ENCODE results near the gene OR2S2.

OR2S2 gene

GRCh38 chr9:35910613-35911359 is 47.2 kb downstream of the OR2S2 start:
- CTCF ChIA-PET = interaction anchor here (0.5 to 2.0 kb wide), 8 partner anchors 8 to 264 kb away, joined by 3 to 6 read pairs (median 4); no protein-coding TSS in a partner anchor
- TF ChIP-seq, protein P1, sequence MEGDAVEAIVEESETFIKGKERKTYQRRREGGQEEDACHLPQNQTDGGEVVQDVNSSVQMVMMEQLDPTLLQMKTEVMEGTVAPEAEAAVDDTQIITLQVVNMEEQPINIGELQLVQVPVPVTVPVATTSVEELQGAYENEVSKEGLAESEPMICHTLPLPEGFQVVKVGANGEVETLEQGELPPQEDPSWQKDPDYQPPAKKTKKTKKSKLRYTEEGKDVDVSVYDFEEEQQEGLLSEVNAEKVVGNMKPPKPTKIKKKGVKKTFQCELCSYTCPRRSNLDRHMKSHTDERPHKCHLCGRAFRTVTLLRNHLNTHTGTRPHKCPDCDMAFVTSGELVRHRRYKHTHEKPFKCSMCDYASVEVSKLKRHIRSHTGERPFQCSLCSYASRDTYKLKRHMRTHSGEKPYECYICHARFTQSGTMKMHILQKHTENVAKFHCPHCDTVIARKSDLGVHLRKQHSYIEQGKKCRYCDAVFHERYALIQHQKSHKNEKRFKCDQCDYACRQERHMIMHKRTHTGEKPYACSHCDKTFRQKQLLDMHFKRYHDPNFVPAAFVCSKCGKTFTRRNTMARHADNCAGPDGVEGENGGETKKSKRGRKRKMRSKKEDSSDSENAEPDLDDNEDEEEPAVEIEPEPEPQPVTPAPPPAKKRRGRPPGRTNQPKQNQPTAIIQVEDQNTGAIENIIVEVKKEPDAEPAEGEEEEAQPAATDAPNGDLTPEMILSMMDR (conservative IDR thresholded peaks at IDR 0.05; ENCODE audit: low read depth) = peak; percentile 86
- DNase-seq (ENCODE audit: low spot score) = peak; percentile 77
- peak overlapping the region; percentile 100 for H3K27ac ChIP-seq
- POLR2A ChIA-PET (ENCODE audit: low non-redundant PET) = no interaction called here

GRCh38 chr9:35909687-35910612 is 48.0 kb downstream of the OR2S2 start:
- ChIA-PET POLR2A (ENCODE audit: low non-redundant PET) (no interaction called here), CTCF (interaction anchor here (0.5 to 1.4 kb wide), 3 partner anchors 14 to 36 kb away, joined by 3 to 5 read pairs (median 3); no protein-coding TSS in a partner anchor)
- H3K27ac ChIP-seq = peak overlapping the region; percentile 100
- DNase-seq (ENCODE audit: low spot score) = no peak
- TF ChIP-seq, protein P1 (conservative IDR thresholded peaks at IDR 0.05; ENCODE audit: low read depth) = no peak

GRCh38 chr9:35909274-35909673 is 48.7 kb downstream of the OR2S2 start, which contains the start of gene SPAAR:
TSS of gene SPAAR (plus strand) at chr9:35909490. CDS start at chr9:35910464, 974 bp downstream.
- ChIA-PET POLR2A (ENCODE audit: low non-redundant PET) (no interaction called here), CTCF (no interaction called here)
- no peak for DNase-seq (ENCODE audit: low spot score)
- TF ChIP-seq, protein P1 (conservative IDR thresholded peaks at IDR 0.05; ENCODE audit: low read depth) = no peak
- peak within 1 kb of the TSS; percentile 100 for H3K27ac ChIP-seq

- no peak for DNase-seq (ENCODE audit: low spot score)
- peak overlapping the region; percentile 100 for H3K27ac ChIP-seq
- TF ChIP-seq, protein P1 (conservative IDR thresholded peaks at IDR 0.05; ENCODE audit: low read depth) = no peak
- POLR2A ChIA-PET (ENCODE audit: low non-redundant PET) = no interaction called here
- CTCF ChIA-PET = no interaction called here
These were observed 49.3 kb downstream of the OR2S2 start for GRCh38 chr9:35908504-35909125.

- ChIA-PET CTCF (interaction anchor here (2.1 kb wide), 1 partner anchor 26 kb away, joined by 6 read pairs; no protein-coding TSS in a partner anchor), POLR2A (ENCODE audit: low non-redundant PET) (interaction anchor here (0.8 kb wide), 1 partner anchor 244 kb away, joined by 3 read pairs; no protein-coding TSS in a partner anchor)
- peak; percentile 97 for DNase-seq (ENCODE audit: low spot score)
- TF ChIP-seq, protein P1 (conservative IDR thresholded peaks at IDR 0.05; ENCODE audit: low read depth) = no peak
- peak overlapping the region; percentile 100 for H3K27ac ChIP-seq
These were observed 50.0 kb downstream of the OR2S2 start for GRCh38 chr9:35907711-35908503.
